H1 (cell line): Measurements from ENCODE around the gene NPSR1. TPM values are rescaled to one million over a fixed set of nuclear protein-coding genes. Genes with fewer than 3 reads are reported as not detected.

Source experiments
- CBX8 ChIP-seq: fragments of 300-800, 300-1000 bp; sonication (generic); IDR thresholded peaks from 2 replicates; pipeline ENCODE4 v1.7.1; 2016; ENCODE audit warnings: low read depth, low read length, borderline replicate concordance
- HDAC2 ChIP-seq, 2 experiments: fragments of 300-600 bp in 1 of 2; sonication (generic) in 1 of 2; IDR thresholded peaks; 2 replicates each; pipeline ENCODE4 v1.6.1; 2011 to 2012; ENCODE audit warnings: low read depth in 2 of 2, low read length in 2 of 2, mild to moderate bottlenecking in 2 of 2, moderate library complexity in 2 of 2, borderline replicate concordance in 1 of 2, inconsistent platforms in 1 of 2
- POLR2AphosphoS5 ChIP-seq: IDR thresholded peaks from 2 replicates; pipeline ENCODE4 v1.6.1; 2011; ENCODE audit warnings: low read depth, low read length
- SP4 ChIP-seq: IDR thresholded peaks from 2 replicates; pipeline ENCODE4 v1.6.1; 2012; ENCODE audit warnings: low read length, inconsistent platforms
- polyA plus RNA-seq, 7 experiments: library from polyadenylated mRNA; depleted of rRNA in 3 of 7; stranded (reverse) in 5 of 7; unstranded in 2 of 7; fragments of >200 nt in 5 of 7; fragments of 200-250 nt in 2 of 7; gene quantifications; 1 replicate in 5 of 7; 2 replicates in 1 of 7; 4 replicates in 1 of 7; pipeline versions ENCODE4 v1.2.1 to v1.2.3, GENCODE V29; 2011 to 2013; ENCODE audit warnings: missing spikeins in 2 of 7, mixed read lengths in 2 of 7
- total RNA-seq: library from RNA; stranded (reverse); fragmentation: NEBNext Ultra II Directional; extraction: Animal tissue kit (Norgen Biotek cat#: 25700); gene quantifications from 2 replicates; pipeline ENCODE4 v1.2.1, GENCODE V29; 2021

NPSR1 gene
- total and polyA plus RNA-seq, 2 of the 8 experiments (the other 6 are each of a cell fraction or from before 2014, with no cell fraction given), result not detected

- no peak for TF ChIP-seq HDAC2 (IDR thresholded peaks at IDR 0.05; ENCODE audit: borderline replicate concordance in 1 of 2, low read depth in 2 of 2, low read length in 2 of 2)
- no peak for TF ChIP-seq SP4
- no peak for TF ChIP-seq POLR2AphosphoS5
- TF ChIP-seq CBX8, result no peak
Measured at GRCh38 chr7:34728156-34728555, 70.1 kb downstream of the NPSR1 start (continued).
